HG03066 (cell line): ENCODE data around the gene PAQR8.

Source experiments
- ATAC-seq: cut with Tn5 transposase; IDR thresholded peaks from one replicate; pipeline ENCODE4 v1.9.1; 2021; ENCODE audit warnings: low read depth; ENCODE audit not compliant: unreplicated experiment

The PAQR8 gene, protein sequence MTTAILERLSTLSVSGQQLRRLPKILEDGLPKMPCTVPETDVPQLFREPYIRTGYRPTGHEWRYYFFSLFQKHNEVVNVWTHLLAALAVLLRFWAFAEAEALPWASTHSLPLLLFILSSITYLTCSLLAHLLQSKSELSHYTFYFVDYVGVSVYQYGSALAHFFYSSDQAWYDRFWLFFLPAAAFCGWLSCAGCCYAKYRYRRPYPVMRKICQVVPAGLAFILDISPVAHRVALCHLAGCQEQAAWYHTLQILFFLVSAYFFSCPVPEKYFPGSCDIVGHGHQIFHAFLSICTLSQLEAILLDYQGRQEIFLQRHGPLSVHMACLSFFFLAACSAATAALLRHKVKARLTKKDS

DNA sequence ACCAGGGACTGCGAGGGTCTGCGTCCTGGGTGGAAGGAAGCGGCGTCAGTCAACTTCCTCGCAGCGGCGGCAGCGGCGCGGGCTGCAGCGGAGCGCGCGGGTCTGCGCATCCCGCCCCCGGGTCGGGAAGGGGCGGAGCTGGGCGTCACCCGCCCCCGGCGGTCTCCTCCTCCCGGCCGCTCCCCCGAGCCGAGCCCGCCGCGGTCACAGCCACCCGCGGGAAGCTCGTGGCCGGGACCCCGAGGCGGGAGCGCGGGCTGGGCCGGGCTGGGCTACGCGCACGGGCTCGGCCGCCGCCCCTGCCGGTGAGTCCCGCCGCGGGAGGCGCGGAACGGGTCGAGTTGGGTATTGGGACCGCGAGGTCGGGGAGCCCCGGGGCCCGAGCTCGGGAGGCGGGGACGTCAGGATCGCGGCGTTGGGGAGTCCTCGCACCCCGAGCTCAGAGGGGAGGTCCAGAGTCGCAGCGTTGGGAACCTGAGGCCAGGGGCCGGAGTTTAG, at the start of gene PAQR8:
PAQR8 (plus strand) TSS at position 207 of the 498 bp plus-strand sequence. CDS start 41,063 bp downstream, outside the sequence.
- peak; percentile 72 for ATAC-seq

DNA sequence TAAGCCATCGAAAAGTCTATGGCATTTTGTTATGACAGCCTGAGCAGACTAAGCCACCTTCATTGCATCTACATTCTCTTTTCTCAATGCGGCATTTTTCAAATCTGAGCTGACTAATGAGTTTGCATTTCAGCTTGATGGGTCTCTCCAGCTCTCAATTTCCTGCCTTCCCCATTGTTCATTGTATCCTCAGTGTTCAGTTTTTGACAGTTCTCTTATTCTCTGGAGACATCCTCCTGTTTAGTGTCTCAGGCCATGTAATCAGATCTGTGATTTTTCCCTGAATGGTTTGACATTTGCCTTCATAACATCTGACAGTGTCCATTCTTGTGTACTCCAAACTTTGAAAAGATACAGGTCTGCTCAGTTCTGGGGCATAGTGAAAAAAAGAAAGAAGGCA, 49.5 kb upstream of the PAQR8 start:
- no peak for ATAC-seq

DNA sequence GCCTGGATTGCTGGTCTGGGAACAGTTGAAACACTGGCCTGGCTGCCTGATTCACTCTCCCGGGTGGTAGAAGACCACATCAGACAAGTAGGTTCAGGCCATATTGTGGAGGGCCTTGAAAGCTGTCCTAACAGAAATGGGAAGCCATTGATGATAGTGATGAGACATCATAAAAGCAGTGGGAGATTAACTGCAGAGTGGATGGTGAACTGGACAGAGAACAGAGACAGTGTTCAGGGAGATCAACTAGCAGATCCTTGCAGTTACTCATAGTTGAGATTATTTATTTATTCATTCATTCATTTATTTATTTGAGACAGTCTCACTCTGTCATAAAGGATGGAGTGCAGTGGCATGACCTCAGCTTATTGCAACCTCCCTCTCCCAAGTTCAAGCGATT, 47.2 kb upstream of the PAQR8 start:
- no peak for ATAC-seq

- no peak for ATAC-seq
Observed at GRCh38 chr6:52317211-52317610, 44.7 kb upstream of the PAQR8 start.

DNA sequence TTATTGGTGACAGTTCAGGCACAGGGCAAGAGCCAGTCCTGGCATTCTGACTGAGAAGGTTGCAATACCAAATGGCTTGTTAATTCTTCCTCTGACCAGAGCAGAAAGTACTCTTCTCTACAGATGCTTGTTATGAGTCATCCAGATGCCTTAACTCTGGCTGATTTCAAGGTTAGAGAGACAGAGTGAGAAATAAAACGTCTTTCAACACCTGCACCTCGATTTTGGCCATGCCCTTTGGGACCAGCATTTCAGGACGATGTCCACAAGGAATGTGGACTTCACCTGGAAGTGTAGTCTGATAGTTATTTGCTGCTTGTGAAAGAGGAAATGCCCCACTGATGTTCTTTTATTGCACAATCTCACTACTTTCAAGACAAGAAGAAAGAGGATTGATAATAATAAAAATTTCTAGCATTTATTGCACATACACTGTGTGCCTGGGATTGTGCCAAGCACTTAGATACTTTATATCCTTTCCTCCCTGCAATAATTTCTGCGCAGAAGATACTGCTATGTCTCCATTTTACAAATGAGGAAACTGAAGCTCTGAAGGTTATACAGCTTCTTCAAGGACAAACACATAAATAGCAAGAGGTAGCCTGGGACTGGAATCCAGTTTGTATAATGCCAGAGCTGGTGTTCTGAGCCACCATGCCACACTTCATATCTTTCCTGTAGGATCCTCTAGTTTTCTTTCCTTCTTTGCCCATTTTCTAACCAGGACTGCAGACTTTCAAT, 43.9 kb upstream of the PAQR8 start:
- peak; percentile 98 for ATAC-seq

DNA sequence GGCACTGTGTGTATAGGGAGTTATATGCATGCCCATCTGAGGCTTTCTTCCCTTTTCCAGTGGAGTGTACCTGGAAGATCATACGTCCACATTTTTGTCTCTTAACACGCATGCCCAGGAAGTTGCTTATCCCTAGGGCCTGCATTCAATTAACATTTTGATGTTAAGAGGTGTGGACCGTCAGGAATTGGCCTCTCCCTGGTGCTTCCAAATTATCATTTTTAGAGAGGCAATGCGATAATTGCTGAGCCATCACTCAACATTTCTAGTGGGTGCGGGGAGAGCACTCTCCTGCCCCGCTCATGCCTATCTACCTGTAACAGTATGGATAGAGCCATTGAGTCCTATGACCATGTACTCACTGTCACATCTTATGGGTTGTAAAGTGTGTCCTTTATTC, 37.8 kb upstream of the PAQR8 start:
- ATAC-seq, result no peak

DNA sequence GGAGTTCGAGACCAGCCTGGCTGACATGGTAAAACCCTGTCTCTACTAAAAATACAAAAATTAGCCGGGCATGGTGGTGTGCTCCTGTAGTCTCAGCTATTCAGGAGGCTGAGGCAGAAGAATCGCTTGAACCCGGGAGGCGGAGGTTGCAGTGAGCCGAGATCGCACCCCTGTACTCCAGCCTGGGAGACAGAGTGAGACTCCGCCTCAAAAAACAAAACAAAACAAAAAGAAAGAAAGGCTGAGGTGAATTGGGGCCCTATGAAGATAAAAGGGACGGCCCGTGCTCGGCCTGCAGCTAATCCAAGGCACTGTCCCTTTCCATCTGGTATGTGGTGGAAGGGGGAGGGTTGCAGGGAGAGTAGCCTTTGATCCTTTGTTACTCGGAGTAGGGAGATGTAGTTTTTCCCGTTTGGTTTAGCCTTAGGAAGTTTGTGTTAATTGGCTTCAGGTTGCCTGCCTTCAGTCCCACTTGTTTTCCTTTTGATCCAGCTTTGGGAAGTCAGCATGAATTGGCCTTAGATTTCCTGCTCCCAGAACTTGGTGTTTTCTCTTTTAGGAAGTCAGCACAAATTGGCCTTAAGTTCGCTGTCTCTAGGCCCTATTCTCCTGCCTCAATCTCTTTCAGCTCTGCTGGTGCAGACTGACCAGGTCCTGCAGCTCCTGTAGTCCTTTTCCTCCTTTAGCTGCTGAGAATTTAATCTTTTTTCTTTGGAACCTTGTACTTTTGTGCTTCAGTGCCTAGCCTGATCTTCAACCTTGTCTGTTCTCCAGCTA, 36.1 kb upstream of the PAQR8 start:
- no peak for ATAC-seq

DNA sequence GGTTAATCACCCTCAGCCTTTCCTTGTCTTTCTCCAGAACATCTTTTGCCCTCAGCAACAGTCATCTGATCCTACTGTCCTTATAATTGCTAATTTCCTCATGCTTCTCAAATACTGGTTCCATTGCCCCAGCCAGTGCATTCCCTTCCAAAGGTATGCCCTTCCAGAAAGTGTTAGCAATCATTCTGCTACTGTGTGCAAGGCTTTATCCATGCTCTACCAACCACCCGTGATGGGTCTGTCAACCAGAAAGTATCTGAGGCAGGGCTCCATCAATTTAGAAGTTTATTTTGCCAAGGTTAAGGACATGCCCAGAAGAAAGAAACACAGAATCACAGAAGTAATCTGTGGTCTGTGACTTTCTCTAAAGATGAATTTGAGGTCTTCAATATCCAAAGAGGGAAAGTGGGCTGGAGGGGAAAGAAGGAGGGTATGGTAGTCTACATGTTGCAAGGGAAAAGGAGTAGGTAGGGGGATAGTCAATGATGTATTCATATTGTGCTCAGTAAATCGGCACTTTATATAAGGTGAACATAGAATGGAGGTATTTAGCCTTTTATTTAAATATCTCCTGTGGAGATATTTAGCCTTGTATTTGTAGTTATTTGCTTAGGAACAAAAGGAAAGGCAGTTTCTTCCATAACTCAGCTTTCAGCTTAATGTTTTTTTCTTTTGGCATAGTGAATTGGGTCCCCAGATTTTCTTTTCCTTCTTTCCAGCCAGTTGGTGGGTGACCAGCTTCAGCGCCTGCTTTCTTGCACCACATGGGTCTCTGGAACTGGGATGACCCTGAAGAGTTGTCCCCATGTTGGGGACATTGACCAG, 35.2 kb upstream of the PAQR8 start:
- ATAC-seq, result no peak

DNA sequence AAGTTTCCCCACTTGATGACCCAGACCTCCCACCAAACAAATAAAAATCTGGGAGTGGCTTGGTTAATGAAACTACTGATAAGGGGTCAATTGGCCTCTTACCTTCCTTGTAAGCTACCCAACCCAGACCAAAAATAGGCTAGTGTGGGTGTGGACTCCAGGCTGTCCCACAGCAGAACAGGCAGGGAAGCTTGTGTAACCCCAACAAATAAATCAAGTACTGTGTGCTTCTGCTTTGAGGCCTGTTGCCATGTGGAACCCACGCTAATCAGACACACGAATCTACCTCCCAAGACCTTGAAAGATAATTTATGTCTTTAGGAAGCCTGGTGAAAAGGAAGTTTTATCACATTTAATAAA, 33.7 kb upstream of the PAQR8 start:
- ATAC-seq, result no peak

GRCh38 chr6:52328729-52329128, 33.2 kb upstream of the PAQR8 start:
- no peak for ATAC-seq

GRCh38 chr6:52330470-52330869, 31.5 kb upstream of the PAQR8 start:
- ATAC-seq, result no peak

DNA sequence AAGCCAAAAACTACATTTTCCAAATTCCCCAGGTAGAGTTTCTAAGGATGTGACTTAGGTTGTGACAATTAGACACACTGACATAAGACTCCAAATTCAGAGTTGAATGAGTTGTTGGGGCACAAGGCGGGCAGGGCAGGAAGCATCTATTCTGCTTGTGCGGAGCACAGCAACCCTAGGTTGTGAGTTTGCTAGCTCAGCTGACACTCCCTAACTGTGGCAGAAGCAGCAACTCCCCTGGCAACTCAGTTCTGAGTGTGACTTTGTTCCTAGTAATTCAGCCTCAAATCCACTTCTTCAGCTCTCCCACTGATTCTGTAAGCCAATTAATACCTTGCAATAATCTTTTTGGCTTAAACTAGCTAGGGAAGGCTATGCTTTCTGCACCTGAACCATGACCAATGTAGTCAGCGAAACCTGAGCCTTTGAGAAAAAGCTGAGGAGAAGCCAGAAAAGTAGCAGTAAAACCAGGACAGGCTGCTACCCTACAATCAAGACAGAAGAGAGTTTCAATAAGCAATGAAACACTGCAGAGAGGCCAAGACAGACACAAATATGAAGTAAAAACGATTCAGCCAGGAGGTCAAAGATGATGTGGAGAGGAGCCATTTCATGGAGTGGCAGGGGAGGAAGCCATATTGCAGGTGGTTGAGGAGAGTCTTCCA, 30.0 kb upstream of the PAQR8 start:
- ATAC-seq, result no peak

DNA sequence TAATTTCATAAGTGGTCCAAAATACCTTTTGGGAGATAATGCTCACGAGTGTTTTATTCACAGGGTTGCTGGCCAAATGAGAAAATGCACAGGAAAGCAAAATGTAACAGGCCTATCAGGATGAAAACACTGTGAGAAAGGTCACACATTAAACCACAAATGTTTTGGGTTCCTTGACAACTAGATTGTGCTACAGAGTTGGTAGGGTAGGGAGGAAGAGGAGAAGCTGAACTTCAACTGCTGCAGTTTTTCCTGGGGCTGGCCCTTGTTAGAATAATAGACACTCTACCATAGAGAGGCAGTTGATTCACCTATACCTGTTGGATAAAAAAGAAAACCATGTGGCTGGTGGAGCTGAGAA, 28.1 kb upstream of the PAQR8 start:
- no peak for ATAC-seq

- ATAC-seq, result no peak
Observed at GRCh38 chr6:52335576-52335975, 26.4 kb upstream of the PAQR8 start.

- no peak for ATAC-seq
Observed at GRCh38 chr6:52336919-52337561, 24.9 kb upstream of the PAQR8 start.

GRCh38 chr6:52337633-52338290, 24.2 kb upstream of the PAQR8 start:
- peak; percentile 81 for ATAC-seq

GRCh38 chr6:52340603-52340880, 21.4 kb upstream of the PAQR8 start:
- no peak for ATAC-seq

DNA sequence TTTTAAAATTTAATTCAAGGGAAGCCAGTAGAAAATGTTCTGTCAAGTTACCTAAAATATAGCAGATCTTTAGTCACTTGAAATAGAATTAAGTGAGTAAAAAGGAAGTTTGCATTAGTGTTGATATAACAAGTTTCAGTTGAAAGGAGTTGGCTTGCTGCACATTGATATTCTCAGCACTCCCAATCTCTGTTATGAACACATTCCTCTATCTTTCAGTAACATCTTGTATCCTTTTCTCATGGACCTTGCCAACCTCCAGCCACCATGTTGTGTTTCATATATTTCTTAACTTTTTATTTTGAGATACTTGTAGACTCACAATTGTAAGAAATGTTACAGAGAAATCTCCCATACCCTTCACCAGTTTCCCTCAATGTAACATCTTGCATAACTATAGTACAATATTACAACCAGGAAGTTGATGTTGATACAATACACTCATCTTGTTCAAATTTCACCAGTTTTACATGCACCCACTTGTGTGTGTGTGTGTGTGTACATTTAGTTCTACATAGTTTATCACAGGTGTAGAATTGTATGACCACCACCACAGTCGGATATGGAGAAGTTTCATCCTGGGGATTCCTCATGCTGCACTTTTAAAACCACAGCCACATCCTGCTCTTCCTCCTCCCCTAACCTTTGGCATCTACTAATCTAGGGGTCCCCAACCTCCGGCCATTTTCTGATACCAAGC, 20.2 kb upstream of the PAQR8 start:
- no peak for ATAC-seq

- ATAC-seq, result no peak
Observed at GRCh38 chr6:52345311-52345710, 16.6 kb upstream of the PAQR8 start.
